ENCODE data around the gene AZU1.

Gene AZU1

GRCh38 chr19:867301-867793, 39.7 kb downstream of the AZU1 start:
- TF ChIP-seq FOXP2 (optimal IDR thresholded peaks at IDR 0.05; ENCODE audit: borderline replicate concordance, extremely low read depth, extremely low read length, insufficient read depth) (no peak), SIN3A (IDR thresholded peaks at IDR 0.05; ENCODE audit: borderline replicate concordance, insufficient read depth, low read length) (no peak), REST (IDR thresholded peaks at IDR 0.05; ENCODE audit: insufficient read depth in 1 of 2, low read depth in 2 of 2, low read length in 2 of 2) (no peak), POLR2AphosphoS5 (IDR thresholded peaks at IDR 0.05; ENCODE audit: low read depth, low read length) (no peak), TAF1 (IDR thresholded peaks at IDR 0.05; ENCODE audit: borderline replicate concordance, insufficient read depth, low read length) (no peak)

GRCh38 chr19:867855-868457, 40.3 kb downstream of the AZU1 start:
- TF ChIP-seq SIN3A (IDR thresholded peaks at IDR 0.05; ENCODE audit: borderline replicate concordance, insufficient read depth, low read length) = no peak

GRCh38 chr19:868458-869244, 41.0 kb downstream of the AZU1 start:
- TF ChIP-seq TAF1 (IDR thresholded peaks at IDR 0.05; ENCODE audit: borderline replicate concordance, insufficient read depth, low read length) = no peak
- no peak for TF ChIP-seq REST (IDR thresholded peaks at IDR 0.05; ENCODE audit: insufficient read depth in 1 of 2, low read depth in 2 of 2, low read length in 2 of 2)
- TF ChIP-seq FOXP2 (optimal IDR thresholded peaks at IDR 0.05; ENCODE audit: borderline replicate concordance, extremely low read depth, extremely low read length, insufficient read depth) = no peak
- no peak for TF ChIP-seq SIN3A (IDR thresholded peaks at IDR 0.05; ENCODE audit: borderline replicate concordance, insufficient read depth, low read length)
- no peak; the same call in 1 of the 2 replicates for TF ChIP-seq POLR2AphosphoS5 (IDR thresholded peaks at IDR 0.05; ENCODE audit: low read depth, low read length)

GRCh38 chr19:869245-870177, 41.9 kb downstream of the AZU1 start:
- no peak for TF ChIP-seq FOXP2 (optimal IDR thresholded peaks at IDR 0.05; ENCODE audit: borderline replicate concordance, extremely low read depth, extremely low read length, insufficient read depth)
- no peak for TF ChIP-seq POLR2AphosphoS5 (IDR thresholded peaks at IDR 0.05; ENCODE audit: low read depth, low read length)
- TF ChIP-seq REST (IDR thresholded peaks at IDR 0.05; ENCODE audit: insufficient read depth in 1 of 2, low read depth in 2 of 2, low read length in 2 of 2) = no peak
- TF ChIP-seq SIN3A (IDR thresholded peaks at IDR 0.05; ENCODE audit: borderline replicate concordance, insufficient read depth, low read length) = no peak
- TF ChIP-seq TAF1 (IDR thresholded peaks at IDR 0.05; ENCODE audit: borderline replicate concordance, insufficient read depth, low read length) = no peak

- no peak for TF ChIP-seq POLR2AphosphoS5 (IDR thresholded peaks at IDR 0.05; ENCODE audit: low read depth, low read length)
- TF ChIP-seq TAF1 (IDR thresholded peaks at IDR 0.05; ENCODE audit: borderline replicate concordance, insufficient read depth, low read length) = no peak
- no peak for TF ChIP-seq SIN3A (IDR thresholded peaks at IDR 0.05; ENCODE audit: borderline replicate concordance, insufficient read depth, low read length)
- no peak for TF ChIP-seq REST (IDR thresholded peaks at IDR 0.05; ENCODE audit: insufficient read depth in 1 of 2, low read depth in 2 of 2, low read length in 2 of 2)
- no peak for TF ChIP-seq FOXP2 (optimal IDR thresholded peaks at IDR 0.05; ENCODE audit: borderline replicate concordance, extremely low read depth, extremely low read length, insufficient read depth)
These were observed 42.7 kb downstream of the AZU1 start for GRCh38 chr19:870314-870713.
